CD8-positive, alpha-beta memory T cell (primary cell): ENCODE results near the gene RHBDF2. TPM values are rescaled to one million over a fixed set of nuclear protein-coding genes. Genes with fewer than 3 reads are reported as not detected.
A peak's percentile ranks its signal among the peaks of the same experiment; 100 is the strongest.
"Not testable (repeated sequence)": the region's sequence is repeated elsewhere in the genome, so short reads cannot be mapped to it uniquely, and the experiment has no call there.

Experiments
- CTCF ChIA-PET: fragments of 350-600 bp; sonication (Branson Sonifier 250); formaldehyde crosslinking; loops from one replicate; lab custom pipeline; 2021; ENCODE audit warnings: antibody characterized with exemption; lab: Charles Lee
- POLR2A ChIA-PET: fragments of 350-600 bp; sonication (Branson Sonifier 250); formaldehyde crosslinking; loops from one replicate; lab custom pipeline; 2021; ENCODE audit warnings: antibody characterized with exemption; lab: Charles Lee
- DNase-seq, 5 donors: peaks; one replicate each; pipeline versions ENCODE4 v3.0.0 to v3.0.0-alpha.2; 2020 to 2022; ENCODE audit warnings: mixed read lengths in 1 of 5
- H3K27ac ChIP-seq: one replicate; pipeline ENCODE4 v1.7.0; 2013; ENCODE audit warnings: low read depth, mild to moderate bottlenecking, low read length, moderate library complexity
- H3K27me3 ChIP-seq: 2 replicates; pipeline ENCODE4 v1.7.0; 2013; ENCODE audit warnings: low read length, mild to moderate bottlenecking; ENCODE audit not compliant: insufficient read depth, poor library complexity, severe bottlenecking
- H3K36me3 ChIP-seq: 2 replicates; pipeline ENCODE4 v1.7.0; 2013; ENCODE audit warnings: mild to moderate bottlenecking, low read length, moderate library complexity; ENCODE audit not compliant: insufficient read depth
- H3K4me1 ChIP-seq: 2 replicates; pipeline ENCODE4 v1.7.0; 2013; ENCODE audit warnings: mild to moderate bottlenecking, low read length, moderate library complexity; ENCODE audit not compliant: insufficient read depth
- H3K4me3 ChIP-seq: 2 replicates; pipeline ENCODE4 v1.7.0; 2013; ENCODE audit warnings: mild to moderate bottlenecking, low read length
- H3K9me3 ChIP-seq: 2 replicates; pipeline ENCODE4 v1.7.0; 2013; ENCODE audit warnings: mild to moderate bottlenecking, low read length
- H3K27ac Mint-ChIP-seq, 8 donors: one replicate each; pipeline ENCODE4 v1.8.0; 2020 to 2021; ENCODE audit warnings: mixed read lengths in 8 of 8, mild to moderate bottlenecking in 6 of 8, inconsistent platforms in 3 of 8, moderate library complexity in 3 of 8
- H3K27me3 Mint-ChIP-seq, 2 donors: one replicate each; pipeline ENCODE4 v1.8.0; 2020 to 2021; ENCODE audit warnings: mixed read lengths in 2 of 2, mild to moderate bottlenecking in 1 of 2, moderate library complexity in 1 of 2
- H3K36me3 Mint-ChIP-seq, 3 donors: one replicate each; pipeline ENCODE4 v1.8.0; 2020 to 2021; ENCODE audit warnings: mixed read lengths in 3 of 3, inconsistent platforms in 1 of 3, mild to moderate bottlenecking in 1 of 3
- H3K4me1 Mint-ChIP-seq, 3 donors: one replicate each; pipeline ENCODE4 v1.8.0; 2020 to 2021; ENCODE audit warnings: mixed read lengths in 3 of 3, inconsistent platforms in 1 of 3, mild to moderate bottlenecking in 1 of 3
- H3K4me3 Mint-ChIP-seq, 7 donors: one replicate each; pipeline ENCODE4 v1.8.0; 2020 to 2021; ENCODE audit warnings: mixed read lengths in 7 of 7, mild to moderate bottlenecking in 6 of 7, moderate library complexity in 4 of 7, inconsistent platforms in 2 of 7
- H3K9me3 Mint-ChIP-seq, 5 donors: one replicate each; pipeline ENCODE4 v1.8.0; 2020 to 2022; ENCODE audit warnings: mixed read lengths in 5 of 5, mild to moderate bottlenecking in 3 of 5, moderate library complexity in 2 of 5, inconsistent platforms in 1 of 5
- polyA plus RNA-seq: library from polyadenylated mRNA; unstranded; fragments of 300-500 nt; fragmentation: Illumina TruSeq; gene quantifications from one replicate; pipeline ENCODE4 v1.2.3, GENCODE V29; 2021
- total RNA-seq, 2 experiments: library from RNA; stranded (reverse); gene quantifications; one replicate each; pipeline ENCODE4 v1.2.3, GENCODE V29; 2021

The RHBDF2 gene
- total and polyA plus RNA-seq, 3 experiments from 2014 or later = 38.2 to 42.5 (median 38.4) TPM

DNA sequence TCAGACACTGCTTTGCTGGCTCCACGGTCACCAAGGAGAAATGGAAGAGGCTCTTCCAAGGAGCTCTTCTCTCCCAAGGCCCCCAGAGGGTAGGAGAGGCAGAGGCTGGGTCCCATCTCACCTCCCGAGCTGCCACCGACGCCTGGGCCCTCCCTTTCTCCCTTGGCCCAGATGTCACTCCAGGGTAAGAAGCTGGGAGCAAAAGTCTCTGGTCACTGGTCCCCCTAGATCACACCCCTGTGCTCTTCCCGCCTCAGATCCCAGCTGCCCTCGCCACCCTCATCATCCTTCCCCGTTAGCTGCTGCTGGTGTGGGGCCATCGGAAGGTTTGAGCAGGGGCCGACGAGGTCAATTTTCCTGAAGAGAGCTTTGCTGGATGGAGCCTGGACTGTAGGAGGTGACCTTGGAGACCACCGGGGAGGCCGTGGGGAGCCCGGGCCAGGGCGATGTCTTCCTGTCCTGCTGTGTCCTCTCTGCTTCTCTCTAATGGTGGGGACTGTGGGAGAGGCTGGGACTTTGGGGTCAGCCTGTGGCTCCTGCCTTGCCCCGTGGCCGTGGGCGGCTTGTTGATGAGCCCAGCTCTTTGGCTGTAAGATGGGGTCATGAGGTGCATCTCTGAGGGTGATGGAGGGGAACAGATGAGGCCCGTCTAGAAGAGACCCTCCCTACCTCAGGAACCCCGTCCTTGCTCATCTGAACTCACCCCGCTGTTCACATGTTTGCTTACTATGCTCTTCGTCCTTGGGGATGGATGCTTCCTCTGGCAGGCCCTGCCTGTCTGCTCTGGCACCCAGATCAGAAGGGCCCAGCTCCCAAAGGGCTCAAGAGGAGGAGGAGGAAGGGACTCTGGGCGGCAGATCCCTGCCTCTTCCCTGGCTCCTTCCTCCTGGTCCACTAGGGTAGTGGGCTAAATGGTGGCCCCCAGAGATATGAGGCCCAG is 11.4 kb upstream of the RHBDF2 start:
- Mint-ChIP-seq H3K4me1 (peaks cover 46 to 68% (median 52%) of the 10 kb centered on the region in 3 donors), H3K36me3 (peaks cover 0 to 4% (median 0%) of the 10 kb centered on the region in 3 donors), H3K27me3 (peaks cover 0 to 7% of the 10 kb centered on the region in 2 donors), H3K27ac (peak overlapping the region; percentile 73 to 99 (median 92)), H3K9me3 (peaks cover 0 to 2% (median 0%) of the 10 kb centered on the region in 5 donors), H3K4me3 (peak overlapping the region in 6 of 7 donors; percentile 15 to 64 (median 42))
- no peaks in the 10 kb centered on the region for H3K9me3 ChIP-seq
- H3K27ac ChIP-seq = no peak overlapping the region
- no peak overlapping the region for H3K4me3 ChIP-seq
- no peak for DNase-seq
- CTCF ChIA-PET = interaction anchor here (1.0 to 4.1 kb wide), 8 partner anchors 11 to 111 kb away, joined by 3 to 35 read pairs (median 4); partner anchors contain the start of genes AANAT and RHBDF2
- no peaks in the 10 kb centered on the region for H3K27me3 ChIP-seq
- POLR2A ChIA-PET = no interaction called here
- peaks cover 56% of the 10 kb centered on the region for H3K4me1 ChIP-seq
- no peaks in the 10 kb centered on the region for H3K36me3 ChIP-seq

DNA sequence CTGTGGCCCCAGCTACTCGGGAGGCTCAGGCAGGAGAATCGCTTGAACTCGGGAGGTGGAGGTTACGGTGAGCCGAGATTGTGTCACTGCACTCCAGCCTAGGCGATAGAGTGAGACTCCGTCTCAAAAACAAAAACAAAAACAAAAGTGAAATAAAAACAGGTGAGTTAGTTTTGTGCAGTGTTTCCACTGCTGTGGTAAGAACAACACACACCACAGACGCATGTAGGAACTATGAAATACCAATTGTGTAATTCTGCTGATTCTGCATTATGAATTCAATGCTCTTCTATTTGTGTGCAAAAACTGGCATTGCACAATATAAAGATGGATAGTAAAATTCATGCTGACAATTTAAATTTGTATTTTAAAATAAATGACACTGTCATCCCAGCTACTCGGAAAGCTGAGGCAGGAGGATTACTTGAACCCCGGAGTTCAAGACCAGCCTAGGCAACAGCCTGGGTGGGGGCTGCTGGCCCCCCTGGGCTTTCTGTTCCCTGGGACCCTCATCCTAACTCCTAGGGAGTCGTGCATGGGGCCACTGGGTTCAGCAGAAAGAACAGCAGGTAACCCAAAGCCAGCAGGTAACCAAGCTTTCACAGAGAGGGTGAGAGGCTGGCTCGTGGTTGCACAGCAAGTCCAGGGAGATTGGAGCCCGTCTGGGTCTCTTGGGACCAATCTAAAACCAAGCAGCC is 10.6 kb upstream of the RHBDF2 start:
- POLR2A ChIA-PET = no interaction called here
- Mint-ChIP-seq H3K36me3 (peaks cover 0 to 4% (median 0%) of the 10 kb centered on the region in 3 donors), H3K4me1 (peaks cover 45 to 63% (median 52%) of the 10 kb centered on the region in 3 donors)

DNA sequence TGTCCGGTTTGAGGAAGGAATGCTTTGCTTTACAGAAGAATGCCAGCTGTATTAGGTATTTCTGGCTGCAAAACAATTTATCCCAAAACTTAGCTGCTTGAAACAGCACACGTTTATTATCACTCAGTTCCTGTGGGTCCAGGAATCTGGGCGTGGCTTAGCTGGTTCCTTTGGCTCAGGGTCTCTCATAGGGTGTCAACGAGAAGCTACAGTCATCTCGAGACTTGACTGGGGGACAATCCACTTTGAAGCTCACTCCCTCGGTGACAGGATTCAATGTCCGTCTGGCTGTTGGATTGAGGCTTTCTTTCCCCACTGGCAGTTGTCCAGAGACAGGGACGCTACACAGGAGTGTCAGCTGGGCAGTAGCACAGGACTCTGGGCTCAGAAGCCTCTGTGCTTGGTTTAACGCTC is 9.6 kb upstream of the RHBDF2 start:
- H3K27me3 ChIP-seq = no peaks in the 10 kb centered on the region
- DNase-seq = no peak
- H3K4me1 ChIP-seq = peaks cover 47% of the 10 kb centered on the region
- ChIA-PET CTCF (interaction anchor here (0.8 to 1.4 kb wide), 9 partner anchors 10 to 113 kb away, joined by 3 to 6 read pairs (median 5); partner anchors contain the start of gene AANAT), POLR2A (no interaction called here)
- H3K27ac ChIP-seq = no peak overlapping the region
- no peaks in the 10 kb centered on the region for H3K36me3 ChIP-seq
- Mint-ChIP-seq H3K36me3 (peaks cover 0 to 4% (median 0%) of the 10 kb centered on the region in 3 donors), H3K9me3 (peaks cover 0 to 2% (median 0%) of the 10 kb centered on the region in 5 donors), H3K27me3 (peaks cover 0 to 6% of the 10 kb centered on the region in 2 donors), H3K27ac (peak overlapping the region in 6 of 8 donors; percentile 46 to 89 (median 82)), H3K4me1 (peaks cover 47 to 63% (median 49%) of the 10 kb centered on the region in 3 donors), H3K4me3 (peak overlapping the region in 1 of 7 donors; percentile 48)
- H3K4me3 ChIP-seq = no peak overlapping the region
- H3K9me3 ChIP-seq = no peaks in the 10 kb centered on the region

More for the DNA sequence above, 10.6 kb upstream of the RHBDF2 start:
- Mint-ChIP-seq H3K27ac (peak overlapping the region; percentile 46 to 99 (median 88)), H3K27me3 (peaks cover 0 to 7% of the 10 kb centered on the region in 2 donors), H3K9me3 (peaks cover 0 to 2% (median 0%) of the 10 kb centered on the region in 5 donors), H3K4me3 (peak overlapping the region in 1 of 7 donors; percentile 56)
- CTCF ChIA-PET = interaction anchor here (0.9 to 4.1 kb wide), 9 partner anchors 10 to 112 kb away, joined by 3 to 35 read pairs (median 4); partner anchors contain the start of gene RHBDF2
- peak in 1 of 5 donors; percentile 29 for DNase-seq
- peaks cover 48% of the 10 kb centered on the region for H3K4me1 ChIP-seq
- H3K4me3 ChIP-seq = no peak overlapping the region
- no peak overlapping the region for H3K27ac ChIP-seq
- no peaks in the 10 kb centered on the region for H3K27me3 ChIP-seq
- H3K36me3 ChIP-seq = no peaks in the 10 kb centered on the region
- H3K9me3 ChIP-seq = no peaks in the 10 kb centered on the region

DNA sequence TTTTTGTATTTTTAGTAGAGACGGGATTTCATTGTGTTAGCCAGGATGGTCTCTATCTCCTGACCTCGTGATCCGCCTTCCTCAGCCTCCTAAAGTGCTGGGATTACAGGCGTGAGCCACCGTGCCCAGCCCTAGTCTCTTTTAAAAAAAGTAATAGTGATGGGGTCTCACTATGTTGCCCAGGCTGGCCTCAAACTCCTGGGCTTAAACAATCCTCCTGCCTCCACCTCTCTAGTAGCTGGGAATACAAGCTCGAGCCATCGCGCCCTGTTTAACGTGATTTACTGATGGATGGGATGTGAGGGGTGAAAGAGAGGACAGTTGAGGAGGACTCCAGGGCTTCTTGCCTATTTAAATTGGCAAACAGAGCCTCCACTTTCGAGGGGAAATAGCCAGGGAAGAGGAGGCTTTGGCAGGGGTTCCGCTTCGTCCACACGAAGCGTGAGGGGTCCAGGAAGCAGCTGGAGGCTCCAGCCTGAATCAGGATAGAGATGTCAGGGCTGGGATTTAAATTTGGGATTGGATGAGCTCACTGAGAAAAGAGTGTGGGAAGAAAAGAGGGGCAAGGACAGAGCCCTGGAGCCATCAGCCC is 7.3 kb upstream of the RHBDF2 start:
- POLR2A ChIA-PET, H3K36me3 Mint-ChIP-seq, DNase-seq, H3K36me3 ChIP-seq, H3K27me3 ChIP-seq, H3K9me3 ChIP-seq, H3K9me3 Mint-ChIP-seq, H3K27me3 Mint-ChIP-seq, H3K27ac ChIP-seq, H3K4me3 ChIP-seq, H3K4me3 Mint-ChIP-seq: not testable (repeated sequence)
- peak overlapping the region in 2 of 8 donors; percentile 17 to 72 for H3K27ac Mint-ChIP-seq
- peaks cover 27% of the 10 kb centered on the region for H3K4me1 ChIP-seq
- H3K4me1 Mint-ChIP-seq = peaks cover 31 to 45% (median 34%) of the 10 kb centered on the region in 3 donors
- CTCF ChIA-PET = interaction anchor here (1.3 to 6.8 kb wide), 12 partner anchors 9 to 173 kb away, joined by 3 to 74 read pairs (median 10); partner anchors contain the start of gene AANAT

DNA sequence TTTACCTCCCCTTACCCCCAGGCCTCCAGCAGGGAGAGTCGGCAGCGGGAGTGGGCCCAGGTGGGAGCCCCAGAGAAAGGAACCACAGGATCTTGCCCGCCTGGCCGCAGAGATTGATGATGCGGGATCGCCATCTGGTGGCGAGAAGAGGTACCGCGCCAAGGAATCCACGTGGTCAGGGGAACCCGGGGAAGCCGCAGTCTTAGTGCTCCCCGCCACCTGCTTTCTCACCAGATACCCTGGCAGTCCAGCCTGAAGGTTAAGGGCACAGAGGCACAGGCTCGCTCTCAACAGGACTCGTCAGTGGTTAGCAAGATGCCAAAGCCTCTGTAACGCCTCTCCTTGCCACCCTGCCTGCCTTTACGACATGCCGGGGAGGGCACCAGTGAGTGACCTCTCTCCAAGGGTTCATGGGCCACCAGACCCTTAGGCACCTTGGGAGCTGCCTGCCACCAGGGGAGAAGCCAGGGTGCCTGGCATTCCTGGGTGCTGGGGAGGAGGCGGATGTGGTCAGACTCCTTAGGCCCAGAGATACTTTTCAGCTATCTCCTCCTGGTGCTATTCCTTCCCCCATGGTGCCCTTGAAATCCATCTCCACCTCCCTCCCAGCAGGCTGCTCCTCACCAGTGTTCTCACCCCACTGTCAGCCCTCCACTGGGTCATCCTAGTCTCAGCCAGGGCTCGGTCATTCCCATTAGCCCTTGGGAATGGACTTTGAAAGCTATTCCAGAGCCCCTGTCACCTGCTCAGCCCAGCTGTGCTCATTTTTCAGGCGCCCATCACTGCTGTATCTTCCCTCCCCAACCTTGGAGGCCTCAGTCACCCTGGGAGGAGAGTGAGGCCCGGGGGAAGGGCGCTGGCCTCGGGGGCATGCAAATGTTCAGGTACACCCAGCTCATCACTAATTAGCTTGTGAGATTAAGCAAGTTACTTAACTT is 5.5 kb upstream of the RHBDF2 start:
- peak; percentile 79 to 90 (median 84) for DNase-seq
- peaks cover 20 to 41% (median 23%) of the 10 kb centered on the region in 3 donors for H3K4me1 Mint-ChIP-seq
- peaks cover 0 to 4% (median 0%) of the 10 kb centered on the region in 3 donors for H3K36me3 Mint-ChIP-seq
- no peaks in the 10 kb centered on the region for H3K36me3 ChIP-seq
- H3K27ac ChIP-seq = no peak overlapping the region
- H3K4me3 ChIP-seq = no peak overlapping the region
- H3K27me3 Mint-ChIP-seq = no peaks in the 10 kb centered on the region
- no peaks in the 10 kb centered on the region for H3K9me3 ChIP-seq
- peaks cover 0 to 2% (median 0%) of the 10 kb centered on the region in 5 donors for H3K9me3 Mint-ChIP-seq
- no peaks in the 10 kb centered on the region for H3K27me3 ChIP-seq
- CTCF ChIA-PET = interaction anchor here (0.8 to 6.8 kb wide), 23 partner anchors 8 to 204 kb away, joined by 3 to 74 read pairs (median 7); partner anchors contain the start of genes AANAT and UBE2O
- H3K27ac Mint-ChIP-seq = peak overlapping the region in 7 of 8 donors; percentile 12 to 87 (median 54)
- peak overlapping the region in 1 of 7 donors; percentile 58 for H3K4me3 Mint-ChIP-seq
- POLR2A ChIA-PET = interaction anchor here (0.9 to 1.2 kb wide), 3 partner anchors 8 to 39 kb away, joined by 3 to 7 read pairs (median 3); partner anchors contain the start of gene AANAT
- peaks cover 27% of the 10 kb centered on the region for H3K4me1 ChIP-seq

DNA sequence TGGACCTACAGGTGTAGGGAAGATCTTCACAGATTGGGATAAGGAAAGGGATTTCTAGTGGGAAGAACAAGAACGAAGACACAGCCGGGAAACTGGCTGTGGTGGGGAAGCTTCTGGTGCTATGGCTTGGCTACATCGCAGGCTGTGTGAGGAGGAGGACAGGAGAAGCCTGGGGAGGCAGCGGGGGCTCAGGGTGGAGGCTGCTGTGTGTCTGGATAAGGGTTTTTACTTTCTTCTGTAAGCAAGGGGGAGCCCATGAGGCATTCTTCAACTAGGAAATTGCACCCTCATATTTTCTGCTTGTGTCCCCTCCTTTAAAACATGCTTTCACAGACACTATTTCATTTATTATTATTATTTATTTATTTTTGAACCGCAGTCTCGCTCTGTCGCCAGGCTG is 2.9 kb upstream of the RHBDF2 start:
- peaks cover 0 to 8% (median 2%) of the 10 kb centered on the region in 3 donors for H3K36me3 Mint-ChIP-seq
- H3K4me3 Mint-ChIP-seq = peak overlapping the region in 3 of 7 donors; percentile 39 to 43 (median 39)
- H3K27ac Mint-ChIP-seq = peak overlapping the region in 5 of 8 donors; percentile 32 to 82 (median 46)
- H3K4me1 Mint-ChIP-seq = peaks cover 27 to 46% (median 29%) of the 10 kb centered on the region in 3 donors
- no peaks in the 10 kb centered on the region for H3K36me3 ChIP-seq
- DNase-seq = no peak
- no peaks in the 10 kb centered on the region for H3K9me3 ChIP-seq
- no peak overlapping the region for H3K4me3 ChIP-seq
- CTCF ChIA-PET = interaction anchor here (0.6 to 6.8 kb wide), 4 partner anchors 18 to 121 kb away, joined by 4 to 74 read pairs (median 26); partner anchors contain the start of gene AANAT
- POLR2A ChIA-PET = interaction anchor here (0.6 kb wide), 1 partner anchor 98 kb away, joined by 5 read pairs; no protein-coding TSS in a partner anchor
- H3K27me3 ChIP-seq = no peaks in the 10 kb centered on the region
- peaks cover 39% of the 10 kb centered on the region for H3K4me1 ChIP-seq
- no peaks in the 10 kb centered on the region for H3K9me3 Mint-ChIP-seq
- no peak overlapping the region for H3K27ac ChIP-seq
- H3K27me3 Mint-ChIP-seq = no peaks in the 10 kb centered on the region
